HG03439 (cell line): ENCODE results near the gene COL9A3.

Experiments
- ATAC-seq: cut with Tn5 transposase; IDR thresholded peaks from one replicate; pipeline ENCODE4 v1.9.1; 2021; ENCODE audit warnings: mild to moderate bottlenecking, moderate library complexity; ENCODE audit not compliant: unreplicated experiment

The COL9A3 gene

GRCh38 chr20:62816884-62817873 lies at the start of gene COL9A3:
Gene COL9A3 (plus strand): TSS chr20:62817050. CDS start chr20:62817065, 15 bp downstream.
- ATAC-seq, result no peak

GRCh38 chr20:62768234-62768546 lies 48.7 kb upstream of the COL9A3 start:
- no peak for ATAC-seq

GRCh38 chr20:62768551-62769287 lies 48.1 kb upstream of the COL9A3 start:
- ATAC-seq, result no peak

- no peak for ATAC-seq
Measured at GRCh38 chr20:62769346-62770071, 47.3 kb upstream of the COL9A3 start.

- ATAC-seq, result no peak
Measured at GRCh38 chr20:62770111-62770910, 46.5 kb upstream of the COL9A3 start.

- no peak for ATAC-seq
Measured at GRCh38 chr20:62770916-62771315, 45.9 kb upstream of the COL9A3 start.

- no peak for ATAC-seq
Measured at GRCh38 chr20:62771396-62772102, 45.3 kb upstream of the COL9A3 start.

GRCh38 chr20:62772103-62772611 lies 44.7 kb upstream of the COL9A3 start:
- ATAC-seq, result no peak

- no peak for ATAC-seq
Measured at GRCh38 chr20:62772619-62772989, 44.2 kb upstream of the COL9A3 start.

- ATAC-seq, result no peak
Measured at GRCh38 chr20:62772990-62773844, 43.6 kb upstream of the COL9A3 start.

- no peak for ATAC-seq
Measured at GRCh38 chr20:62773845-62774714, 42.8 kb upstream of the COL9A3 start.

- ATAC-seq, result no peak
Measured at GRCh38 chr20:62774762-62775161, 42.1 kb upstream of the COL9A3 start.

GRCh38 chr20:62775206-62775605 lies 41.6 kb upstream of the COL9A3 start:
- ATAC-seq, result no peak

- ATAC-seq, result no peak
Measured at GRCh38 chr20:62776035-62776691, 40.7 kb upstream of the COL9A3 start.

GRCh38 chr20:62776692-62777527 lies 39.9 kb upstream of the COL9A3 start:
- no peak for ATAC-seq

- no peak for ATAC-seq
Measured at GRCh38 chr20:62777528-62777830, 39.4 kb upstream of the COL9A3 start.

GRCh38 chr20:62778058-62778457 lies 38.8 kb upstream of the COL9A3 start:
- no peak for ATAC-seq
